ENCODE measurements around the gene FBXO39. TPM values are rescaled to one million over a fixed set of nuclear protein-coding genes. Genes with fewer than 3 reads are reported as not detected.
"Not testable (repeated sequence)": the region's sequence is repeated elsewhere in the genome, so short reads cannot be mapped to it uniquely, and the experiment has no call there.

Gene FBXO39
- total RNA-seq (0.70 TPM in 1 of 2 replicates, not detected in the other), polyA plus RNA-seq (0.12 and 0.13 TPM in 2 replicates), polyA minus RNA-seq (0.43 and 0.78 TPM in 2 replicates)
- total RNA-seq (2013): 0.19 TPM

- H3K9ac ChIP-seq (ENCODE audit: low read length): no peak within 1 kb of the TSS
- no peak within 1 kb of the TSS for H2AFZ ChIP-seq (ENCODE audit: insufficient read depth, low read depth, low read length, poor library complexity, severe bottlenecking)
- H3K27me3 ChIP-seq (replicated peaks in 1 of 4; ENCODE audit: control extremely low read depth in 1 of 4, control insufficient read depth in 3 of 4, insufficient read depth in 4 of 4, low read length in 3 of 4): peaks cover 0 to 37% (median 15%) of the 10 kb centered on the region in 4 experiments
- no peak within 1 kb of the TSS for H3K27ac Mint-ChIP-seq
- peaks cover 0 to 3% of the 10 kb centered on the region in 2 donors for H3K4me1 ChIP-seq (ENCODE audit: control insufficient read depth in 2 of 2, insufficient read depth in 2 of 2, low read length in 2 of 2)
- ChIA-PET CTCF (no interaction called here), POLR2A (no interaction called here)
- TF ChIP-seq EZH2 (IDR thresholded peaks at IDR 0.05; ENCODE audit: borderline replicate concordance, insufficient read depth, low read depth, low read length, poor library complexity, severe bottlenecking): no peak
- TF ChIP-seq, protein P1, sequence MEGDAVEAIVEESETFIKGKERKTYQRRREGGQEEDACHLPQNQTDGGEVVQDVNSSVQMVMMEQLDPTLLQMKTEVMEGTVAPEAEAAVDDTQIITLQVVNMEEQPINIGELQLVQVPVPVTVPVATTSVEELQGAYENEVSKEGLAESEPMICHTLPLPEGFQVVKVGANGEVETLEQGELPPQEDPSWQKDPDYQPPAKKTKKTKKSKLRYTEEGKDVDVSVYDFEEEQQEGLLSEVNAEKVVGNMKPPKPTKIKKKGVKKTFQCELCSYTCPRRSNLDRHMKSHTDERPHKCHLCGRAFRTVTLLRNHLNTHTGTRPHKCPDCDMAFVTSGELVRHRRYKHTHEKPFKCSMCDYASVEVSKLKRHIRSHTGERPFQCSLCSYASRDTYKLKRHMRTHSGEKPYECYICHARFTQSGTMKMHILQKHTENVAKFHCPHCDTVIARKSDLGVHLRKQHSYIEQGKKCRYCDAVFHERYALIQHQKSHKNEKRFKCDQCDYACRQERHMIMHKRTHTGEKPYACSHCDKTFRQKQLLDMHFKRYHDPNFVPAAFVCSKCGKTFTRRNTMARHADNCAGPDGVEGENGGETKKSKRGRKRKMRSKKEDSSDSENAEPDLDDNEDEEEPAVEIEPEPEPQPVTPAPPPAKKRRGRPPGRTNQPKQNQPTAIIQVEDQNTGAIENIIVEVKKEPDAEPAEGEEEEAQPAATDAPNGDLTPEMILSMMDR (IDR thresholded peaks at IDR 0.05): no peak
- 10% methylated on average over 44 of the region's 49 CpGs for WGBS (ENCODE audit: insufficient coverage)
- H3K79me2 ChIP-seq (ENCODE audit: control insufficient read depth, insufficient read depth, low read length): no peaks in the 10 kb centered on the region
- no peak within 1 kb of the TSS for H3K4me3 Mint-ChIP-seq
- H3K27me3 Mint-ChIP-seq: peaks cover 49% of the 10 kb centered on the region
- intact Hi-C loops (cut with micrococcal nuclease): no loop called here
- no peak within 1 kb of the TSS for H3K4me2 ChIP-seq (replicated peaks; ENCODE audit: low read depth, low read length, poor library complexity, severe bottlenecking)
- H3K9me3 ChIP-seq (ENCODE audit: control extremely low read depth in 1 of 3, control insufficient read depth in 2 of 3, insufficient read depth in 1 of 3, low read length in 2 of 3): peaks cover 2 to 27% (median 17%) of the 10 kb centered on the region in 3 donors
- no peaks in the 10 kb centered on the region for H4K20me1 ChIP-seq (ENCODE audit: control insufficient read depth, insufficient read depth, low read length, poor library complexity, severe bottlenecking)
- H3K36me3 ChIP-seq (replicated peaks in 1 of 2; ENCODE audit: control extremely low read depth in 1 of 2, control insufficient read depth in 1 of 2, extremely low read depth in 1 of 2, insufficient read depth in 2 of 2, low read length in 1 of 2): peaks cover 2 to 27% of the 10 kb centered on the region in 2 experiments
- no peak for DNase-seq
- peaks cover 2% of the 10 kb centered on the region for H3K4me1 Mint-ChIP-seq
- no peak for ATAC-seq (ENCODE audit: low read depth)
- no peak within 1 kb of the TSS for H3K27ac ChIP-seq (ENCODE audit: low read length in 2 of 2)
- peaks cover 16% of the 10 kb centered on the region for H3K9me3 Mint-ChIP-seq (ENCODE audit: insufficient read depth)
- no peak within 1 kb of the TSS for H3K4me3 ChIP-seq (ENCODE audit: control extremely low read depth in 1 of 5, extremely low read depth in 1 of 5, insufficient read depth in 1 of 5, low read depth in 2 of 5, low read length in 4 of 5)
These were observed at the start of gene FBXO39 for GRCh38 chr17:6775871-6776405. FBXO39 (plus strand) TSS chr17:6776215; CDS start chr17:6779869, 3,654 bp downstream.

GRCh38 chr17:6729531-6729930 is 46.5 kb upstream of the FBXO39 start:
- intact Hi-C loops (cut with micrococcal nuclease): no loop called here
- no peaks in the 10 kb centered on the region for H3K9me3 ChIP-seq (ENCODE audit: control extremely low read depth in 1 of 3, control insufficient read depth in 2 of 3, insufficient read depth in 1 of 3, low read length in 2 of 3)
- no peak overlapping the region for H2AFZ ChIP-seq (ENCODE audit: insufficient read depth, low read depth, low read length, poor library complexity, severe bottlenecking)
- H3K27me3 ChIP-seq (replicated peaks in 1 of 4; ENCODE audit: control extremely low read depth in 1 of 4, control insufficient read depth in 3 of 4, insufficient read depth in 4 of 4, low read length in 3 of 4): peaks cover 0 to 11% (median 6%) of the 10 kb centered on the region in 4 experiments
- H3K9me3 Mint-ChIP-seq (ENCODE audit: insufficient read depth): no peaks in the 10 kb centered on the region
- no peaks in the 10 kb centered on the region for H3K4me1 ChIP-seq (ENCODE audit: control insufficient read depth in 2 of 2, insufficient read depth in 2 of 2, low read length in 2 of 2)
- H3K27ac ChIP-seq (ENCODE audit: low read length in 2 of 2): no peak overlapping the region
- CTCF ChIA-PET: no interaction called here
- H3K79me2 ChIP-seq (ENCODE audit: control insufficient read depth, insufficient read depth, low read length): no peaks in the 10 kb centered on the region
- no peak overlapping the region for H3K4me3 ChIP-seq (ENCODE audit: control extremely low read depth in 1 of 5, extremely low read depth in 1 of 5, insufficient read depth in 1 of 5, low read depth in 2 of 5, low read length in 4 of 5)
- no peaks in the 10 kb centered on the region for H3K4me1 Mint-ChIP-seq
- WGBS (ENCODE audit: insufficient coverage): 72% methylated on average over 4 of the region's 4 CpGs
- H3K4me2 ChIP-seq (replicated peaks; ENCODE audit: low read depth, low read length, poor library complexity, severe bottlenecking): no peak overlapping the region
- POLR2A ChIA-PET: no interaction called here
- H3K9ac ChIP-seq (ENCODE audit: low read length): no peak overlapping the region
- no peak for TF ChIP-seq EZH2 (IDR thresholded peaks at IDR 0.05; ENCODE audit: borderline replicate concordance, insufficient read depth, low read depth, low read length, poor library complexity, severe bottlenecking)
- TF ChIP-seq, protein P1 (IDR thresholded peaks at IDR 0.05): no peak
- no peak overlapping the region for H3K4me3 Mint-ChIP-seq
- DNase-seq: no peak
- H3K36me3 ChIP-seq (replicated peaks in 1 of 2; ENCODE audit: control extremely low read depth in 1 of 2, control insufficient read depth in 1 of 2, extremely low read depth in 1 of 2, insufficient read depth in 2 of 2, low read length in 1 of 2): no peaks in the 10 kb centered on the region
- peaks cover 34% of the 10 kb centered on the region for H3K27me3 Mint-ChIP-seq
- H4K20me1 ChIP-seq (ENCODE audit: control insufficient read depth, insufficient read depth, low read length, poor library complexity, severe bottlenecking): no peaks in the 10 kb centered on the region
- no peak for ATAC-seq (ENCODE audit: low read depth)
- H3K27ac Mint-ChIP-seq: no peak overlapping the region

DNA sequence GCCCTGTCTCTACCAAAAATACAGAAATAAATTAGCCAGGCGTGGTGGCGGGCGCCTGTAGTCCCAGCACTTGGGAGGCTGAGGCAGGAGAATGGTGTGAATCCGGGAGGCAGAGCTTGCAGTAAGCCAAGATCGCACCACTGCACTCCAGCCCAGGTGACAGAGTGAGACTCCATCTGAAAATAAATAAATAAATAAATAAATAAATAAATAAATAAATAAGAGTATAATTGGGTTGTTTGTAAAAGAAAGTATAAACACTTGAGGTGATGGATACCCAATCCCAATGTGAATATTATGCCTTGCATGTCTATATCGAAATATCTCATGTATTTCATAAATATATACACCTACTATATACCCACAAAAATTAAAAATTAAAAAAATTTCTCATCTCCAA is 29.4 kb upstream of the FBXO39 start:
- POLR2A ChIA-PET; H3K27me3 ChIP-seq (replicated peaks in 1 of 4; ENCODE audit: control extremely low read depth in 1 of 4, control insufficient read depth in 3 of 4, insufficient read depth in 4 of 4, low read length in 3 of 4); H2AFZ ChIP-seq (ENCODE audit: insufficient read depth, low read depth, low read length, poor library complexity, severe bottlenecking); H3K36me3 ChIP-seq (replicated peaks in 1 of 2; ENCODE audit: control extremely low read depth in 1 of 2, control insufficient read depth in 1 of 2, extremely low read depth in 1 of 2, insufficient read depth in 2 of 2, low read length in 1 of 2); H3K4me3 ChIP-seq (ENCODE audit: control extremely low read depth in 1 of 5, extremely low read depth in 1 of 5, insufficient read depth in 1 of 5, low read depth in 2 of 5, low read length in 4 of 5); H3K9ac ChIP-seq (ENCODE audit: low read length); H3K27ac ChIP-seq (ENCODE audit: low read length in 2 of 2); H3K4me2 ChIP-seq (replicated peaks; ENCODE audit: low read depth, low read length, poor library complexity, severe bottlenecking); intact Hi-C loops (cut with micrococcal nuclease); DNase-seq; H3K4me1 Mint-ChIP-seq; ATAC-seq (ENCODE audit: low read depth); H3K79me2 ChIP-seq (ENCODE audit: control insufficient read depth, insufficient read depth, low read length); H3K4me3 Mint-ChIP-seq; H3K27ac Mint-ChIP-seq; H4K20me1 ChIP-seq (ENCODE audit: control insufficient read depth, insufficient read depth, low read length, poor library complexity, severe bottlenecking); CTCF ChIA-PET; H3K9me3 ChIP-seq (ENCODE audit: control extremely low read depth in 1 of 3, control insufficient read depth in 2 of 3, insufficient read depth in 1 of 3, low read length in 2 of 3); H3K9me3 Mint-ChIP-seq (ENCODE audit: insufficient read depth); H3K4me1 ChIP-seq (ENCODE audit: control insufficient read depth in 2 of 2, insufficient read depth in 2 of 2, low read length in 2 of 2): not testable (repeated sequence)
- peaks cover 44% of the 10 kb centered on the region for H3K27me3 Mint-ChIP-seq
- WGBS (ENCODE audit: insufficient coverage): 93% methylated on average over 3 of the region's 6 CpGs

All from B cell (primary cell).